HCT116 (cell line): Measurements from ENCODE around the gene SCAF8. TPM values are rescaled to one million over a fixed set of nuclear protein-coding genes. Genes with fewer than 3 reads are reported as not detected.

ENCODE experiments used
- ATAC-seq: fragments of 200-7000 bp; cut with Tn5 transposase; 2 replicates; pipeline ENCODE4 v1.9.1; 2020; ENCODE audit warnings: mild to moderate bottlenecking, moderate library complexity
- BruUV-seq: library from RNA; stranded (reverse); fragments of 400-500 nt; replicated peaks from 2 replicates; lab custom pipeline; 2021; lab: Mats Ljungman, UMichigan
- CTCF ChIA-PET: fragments of 300-600 bp; sonication (Branson Sonifier 250); formaldehyde crosslinking; loops from one replicate; lab custom pipeline; 2021; ENCODE audit warnings: antibody characterized with exemption; lab: Charles Lee
- POLR2A ChIA-PET: fragments of 300-600, 350-600 bp; sonication (Branson Sonifier 250); formaldehyde crosslinking; loops from one replicate; lab custom pipeline; 2021; ENCODE audit warnings: antibody characterized with exemption; lab: Charles Lee
- RAD21 ChIA-PET, 2 experiments: fragments of 300-600 bp; sonication (Branson Sonifier 250); formaldehyde crosslinking; loops; one replicate each; lab custom pipeline; 2023; ENCODE audit warnings: low total read pairs in 2 of 2; ENCODE audit not compliant: uncharacterized antibody in 2 of 2, unreplicated experiment in 2 of 2, low non-redundant PET in 1 of 2; lab: Charles Lee
- DNase-seq: peaks from one replicate; pipeline ENCODE4 v3.0.0-alpha.2; 2010; ENCODE audit warnings: low read depth, low spot score
- H2AFZ ChIP-seq: fragments of 200-600 bp; shearing (Covaris generic), sonication (generic); 2 replicates; pipeline ENCODE4 v1.6.1; 2017; ENCODE audit warnings: low read depth, mixed run types, mixed read lengths, antibody characterized with exemption, low read length; ENCODE audit not compliant: poor library complexity, severe bottlenecking
- H3K27ac ChIP-seq: 2 replicates; pipeline ENCODE4 v1.5.1; 2012; ENCODE audit warnings: low read depth, low read length
- H3K27me3 ChIP-seq: fragments of 200-600 bp; sonication (generic); 2 replicates; pipeline ENCODE4 v1.6.1; 2016; ENCODE audit warnings: mixed run types, low read length, mixed read lengths; ENCODE audit not compliant: insufficient read depth
- H3K36me3 ChIP-seq, 2 experiments: fragments of 200-500 bp in 1 of 2; fragments of 200-600 bp in 1 of 2; sonication (Bioruptor generic) in 1 of 2; sonication (generic) in 1 of 2; 2 replicates each; pipeline versions ENCODE4 v1.5.1 to v1.6.1; 2014 to 2016; ENCODE audit warnings: low read length in 2 of 2, inconsistent platforms in 1 of 2, mixed read lengths in 1 of 2, mixed run types in 1 of 2; ENCODE audit not compliant: insufficient read depth in 2 of 2, control insufficient read depth in 1 of 2
- H3K4me1 ChIP-seq, 2 experiments: fragments of 200-600 bp in 1 of 2; sonication (generic) in 1 of 2; 2 replicates each; pipeline versions ENCODE4 v1.5.1 to v1.6.1; 2012 to 2017; ENCODE audit warnings: low read length in 2 of 2, inconsistent platforms in 1 of 2, mild to moderate bottlenecking in 1 of 2, mixed read lengths in 1 of 2, mixed run types in 1 of 2, moderate library complexity in 1 of 2; ENCODE audit not compliant: insufficient read depth in 2 of 2, control insufficient read depth in 1 of 2
- H3K4me2 ChIP-seq: fragments of 200-600 bp; sonication (generic); 2 replicates; pipeline ENCODE4 v1.6.1; 2017; ENCODE audit warnings: mixed run types, low read length, mixed read lengths
- H3K4me3 ChIP-seq, 2 experiments: fragments of 200-600 bp in 1 of 2; sonication (generic) in 1 of 2; replicated peaks in 1 of 2; 2 replicates each; pipeline ENCODE4 v1.5.1; 2011 to 2016; ENCODE audit warnings: low read length in 2 of 2, control low read depth in 1 of 2, low read depth in 1 of 2, mild to moderate bottlenecking in 1 of 2, mixed read lengths in 1 of 2, mixed run types in 1 of 2
- H3K79me2 ChIP-seq: fragments of 200-600 bp; sonication (generic); 2 replicates; pipeline ENCODE4 v1.6.1; 2017; ENCODE audit warnings: mild to moderate bottlenecking, mixed run types, low read length, moderate library complexity, mixed read lengths; ENCODE audit not compliant: insufficient read depth
- H3K9ac ChIP-seq: fragments of 200-600 bp; sonication (generic); 2 replicates; pipeline ENCODE4 v1.6.1; 2016; ENCODE audit warnings: low read length, mixed read lengths
- H3K9me2 ChIP-seq: fragments of 200-600 bp; sonication (generic), shearing (Covaris generic); 2 replicates; pipeline ENCODE4 v1.6.1; 2017; ENCODE audit warnings: mixed run types, mild to moderate bottlenecking, moderate library complexity; ENCODE audit not compliant: insufficient read depth
- H3K9me3 ChIP-seq, 2 experiments: fragments of 200-500 bp in 1 of 2; fragments of 200-600 bp in 1 of 2; sonication (Bioruptor generic) in 1 of 2; sonication (generic) in 1 of 2; 2 replicates each; pipeline ENCODE4 v1.6.1; 2014 to 2017; ENCODE audit warnings: low read length in 2 of 2, mixed read lengths in 2 of 2, inconsistent platforms in 1 of 2, low read depth in 1 of 2, mild to moderate bottlenecking in 1 of 2, mixed run types in 1 of 2, moderate library complexity in 1 of 2; ENCODE audit not compliant: control insufficient read depth in 1 of 2, insufficient read depth in 1 of 2
- H4K20me1 ChIP-seq: fragments of 200-600 bp; sonication (generic), shearing (Covaris generic); 2 replicates; pipeline ENCODE4 v1.6.1; 2017; ENCODE audit warnings: mixed run types, mild to moderate bottlenecking, moderate library complexity; ENCODE audit not compliant: insufficient read depth
- CBX3 ChIP-seq: IDR thresholded peaks from 2 replicates; pipeline ENCODE4 v1.6.1; 2012; ENCODE audit warnings: low read depth
- EGR1 ChIP-seq: IDR thresholded peaks from 2 replicates; pipeline ENCODE4 v1.6.1; 2012; ENCODE audit warnings: low read depth
- EZH2 ChIP-seq: fragments of 200-600 bp; sonication (generic); IDR thresholded peaks from 2 replicates; pipeline ENCODE4 v1.6.1; 2017; ENCODE audit warnings: antibody characterized with exemption, mixed run types
- EZH2phosphoT487 ChIP-seq: fragments of 200-600 bp; IDR thresholded peaks from 2 replicates; pipeline ENCODE4 v1.6.1; 2018; ENCODE audit warnings: antibody characterized with exemption, borderline replicate concordance
- FOSL1 ChIP-seq: IDR thresholded peaks from 2 replicates; pipeline ENCODE4 v1.6.1; 2012; ENCODE audit warnings: low read depth
- POLR2AphosphoS5 ChIP-seq: IDR thresholded peaks from 2 replicates; pipeline ENCODE4 v1.6.1; 2011; ENCODE audit warnings: mild to moderate bottlenecking, low read depth, low read length, moderate library complexity
- RAD21 ChIP-seq: IDR thresholded peaks from 2 replicates; pipeline ENCODE4 v1.6.1; 2012; ENCODE audit warnings: low read depth, mild to moderate bottlenecking
- SP1 ChIP-seq: IDR thresholded peaks from 2 replicates; pipeline ENCODE4 v1.6.1; 2012; ENCODE audit warnings: low read depth
- SRF ChIP-seq: IDR thresholded peaks from 2 replicates; pipeline ENCODE4 v1.6.1; 2012; ENCODE audit warnings: low read depth
- TCF7L2 ChIP-seq: IDR thresholded peaks from 2 replicates; pipeline ENCODE4 v1.7.0; 2011; ENCODE audit warnings: borderline replicate concordance, inconsistent platforms; ENCODE audit not compliant: insufficient read depth, insufficient read length; ENCODE audit errors: extremely low read depth
- ZFX ChIP-seq: fragments of 450-650 bp; IDR thresholded peaks from 2 replicates; pipeline ENCODE4 v1.6.1; 2017
- ZNF274 ChIP-seq: fragments of 200-500 bp; sonication (Bioruptor generic); IDR thresholded peaks from 2 replicates; pipeline ENCODE4 v1.6.1; 2014; ENCODE audit warnings: mild to moderate bottlenecking, low read depth, low read length, inconsistent platforms
- intact Hi-C: fragments of 100-400 bp; cut with micrococcal nuclease; formaldehyde crosslinking; loops from 2 replicates; pipeline ENCODE4 v1.10.0; 2022
- total RNA-seq: library from RNA; stranded (reverse); gene quantifications from one replicate; pipeline ENCODE4 v1.2.1, GENCODE V29; 2021; ENCODE audit not compliant: unreplicated experiment
- TF ChIP-seq, protein P1 (sequence below): IDR thresholded peaks from 2 replicates; pipeline ENCODE4 v1.6.1; 2012; ENCODE audit warnings: low read depth
- TF ChIP-seq, protein P2 (sequence below): IDR thresholded peaks from 2 replicates; pipeline ENCODE4 v1.6.1; 2011; ENCODE audit warnings: mild to moderate bottlenecking, low read length, moderate library complexity; ENCODE audit not compliant: insufficient replicate concordance; ENCODE audit errors: extremely low read depth
- TF ChIP-seq, protein P3 (sequence below): IDR thresholded peaks from 2 replicates; pipeline ENCODE4 v1.6.1; 2012
- TF ChIP-seq, protein P4 (sequence below), 3 experiments: fragments of 200-600 bp in 1 of 3; sonication (generic) in 1 of 3; IDR thresholded peaks in 2 of 3; conservative IDR thresholded peaks in 1 of 3; 2 replicates each; pipeline ENCODE4 v1.5.1; 2012 to 2017; ENCODE audit warnings: low read depth in 2 of 3, low read length in 2 of 3, antibody characterized with exemption in 1 of 3, borderline replicate concordance in 1 of 3, control low read depth in 1 of 3, mild to moderate bottlenecking in 1 of 3, mixed read lengths in 1 of 3, mixed run types in 1 of 3, moderate library complexity in 1 of 3; ENCODE audit not compliant: insufficient read depth in 1 of 3

The SCAF8 gene
- total RNA-seq, 1 experiment from 2014 or later, result 34.6 TPM

DNA sequence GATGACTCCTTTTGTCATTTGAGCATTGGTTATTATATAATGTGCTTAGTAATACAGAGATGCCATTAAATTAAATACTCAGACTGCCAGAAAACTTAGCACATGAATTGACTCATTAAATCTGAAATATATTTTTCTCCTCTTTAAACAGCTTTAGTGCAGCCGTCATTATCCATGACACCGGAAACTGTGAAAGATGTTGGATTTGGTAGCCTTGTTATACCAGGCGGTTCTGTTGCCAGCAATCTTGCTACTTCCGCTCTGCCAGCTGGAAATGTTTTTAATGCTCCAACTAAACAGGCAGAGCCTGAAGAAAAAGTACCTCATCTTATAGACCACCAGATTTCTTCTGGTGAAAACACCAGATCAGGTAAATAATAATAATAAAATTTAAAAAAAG is 97.6 kb downstream of the SCAF8 start:
- DNase-seq (no peak), ATAC-seq (no peak)
- CTCF ChIA-PET, result no interaction called here
- POLR2A ChIA-PET, result no interaction called here
- BruUV-seq, result no TSS peak
- Histone ChIP-seq H3K79me2 (peaks cover 28% of the 10 kb centered on the region), H4K20me1 (no peaks in the 10 kb centered on the region), H3K9ac (no peak overlapping the region), H3K4me3 (no peak overlapping the region), H3K27ac (no peak overlapping the region), H2AFZ (no peak overlapping the region), H3K9me3 (no peaks in the 10 kb centered on the region), H3K27me3 (no peaks in the 10 kb centered on the region), H3K4me2 (no peak overlapping the region), H3K4me1 (no peaks in the 10 kb centered on the region), H3K36me3 (peaks cover 18 to 20% of the 10 kb centered on the region in 2 experiments; a peak in 3 of 4 replicates), H3K9me2 (no peaks in the 10 kb centered on the region)
- RAD21 ChIA-PET, result no interaction called here
- intact Hi-C loops, result no loop called here
- TF ChIP-seq, protein P1, sequence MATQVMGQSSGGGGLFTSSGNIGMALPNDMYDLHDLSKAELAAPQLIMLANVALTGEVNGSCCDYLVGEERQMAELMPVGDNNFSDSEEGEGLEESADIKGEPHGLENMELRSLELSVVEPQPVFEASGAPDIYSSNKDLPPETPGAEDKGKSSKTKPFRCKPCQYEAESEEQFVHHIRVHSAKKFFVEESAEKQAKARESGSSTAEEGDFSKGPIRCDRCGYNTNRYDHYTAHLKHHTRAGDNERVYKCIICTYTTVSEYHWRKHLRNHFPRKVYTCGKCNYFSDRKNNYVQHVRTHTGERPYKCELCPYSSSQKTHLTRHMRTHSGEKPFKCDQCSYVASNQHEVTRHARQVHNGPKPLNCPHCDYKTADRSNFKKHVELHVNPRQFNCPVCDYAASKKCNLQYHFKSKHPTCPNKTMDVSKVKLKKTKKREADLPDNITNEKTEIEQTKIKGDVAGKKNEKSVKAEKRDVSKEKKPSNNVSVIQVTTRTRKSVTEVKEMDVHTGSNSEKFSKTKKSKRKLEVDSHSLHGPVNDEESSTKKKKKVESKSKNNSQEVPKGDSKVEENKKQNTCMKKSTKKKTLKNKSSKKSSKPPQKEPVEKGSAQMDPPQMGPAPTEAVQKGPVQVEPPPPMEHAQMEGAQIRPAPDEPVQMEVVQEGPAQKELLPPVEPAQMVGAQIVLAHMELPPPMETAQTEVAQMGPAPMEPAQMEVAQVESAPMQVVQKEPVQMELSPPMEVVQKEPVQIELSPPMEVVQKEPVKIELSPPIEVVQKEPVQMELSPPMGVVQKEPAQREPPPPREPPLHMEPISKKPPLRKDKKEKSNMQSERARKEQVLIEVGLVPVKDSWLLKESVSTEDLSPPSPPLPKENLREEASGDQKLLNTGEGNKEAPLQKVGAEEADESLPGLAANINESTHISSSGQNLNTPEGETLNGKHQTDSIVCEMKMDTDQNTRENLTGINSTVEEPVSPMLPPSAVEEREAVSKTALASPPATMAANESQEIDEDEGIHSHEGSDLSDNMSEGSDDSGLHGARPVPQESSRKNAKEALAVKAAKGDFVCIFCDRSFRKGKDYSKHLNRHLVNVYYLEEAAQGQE, result no peak
- no peak for TF ChIP-seq EZH2
- no peak for TF ChIP-seq TCF7L2
- TF ChIP-seq EGR1, result no peak
- TF ChIP-seq, protein P2, sequence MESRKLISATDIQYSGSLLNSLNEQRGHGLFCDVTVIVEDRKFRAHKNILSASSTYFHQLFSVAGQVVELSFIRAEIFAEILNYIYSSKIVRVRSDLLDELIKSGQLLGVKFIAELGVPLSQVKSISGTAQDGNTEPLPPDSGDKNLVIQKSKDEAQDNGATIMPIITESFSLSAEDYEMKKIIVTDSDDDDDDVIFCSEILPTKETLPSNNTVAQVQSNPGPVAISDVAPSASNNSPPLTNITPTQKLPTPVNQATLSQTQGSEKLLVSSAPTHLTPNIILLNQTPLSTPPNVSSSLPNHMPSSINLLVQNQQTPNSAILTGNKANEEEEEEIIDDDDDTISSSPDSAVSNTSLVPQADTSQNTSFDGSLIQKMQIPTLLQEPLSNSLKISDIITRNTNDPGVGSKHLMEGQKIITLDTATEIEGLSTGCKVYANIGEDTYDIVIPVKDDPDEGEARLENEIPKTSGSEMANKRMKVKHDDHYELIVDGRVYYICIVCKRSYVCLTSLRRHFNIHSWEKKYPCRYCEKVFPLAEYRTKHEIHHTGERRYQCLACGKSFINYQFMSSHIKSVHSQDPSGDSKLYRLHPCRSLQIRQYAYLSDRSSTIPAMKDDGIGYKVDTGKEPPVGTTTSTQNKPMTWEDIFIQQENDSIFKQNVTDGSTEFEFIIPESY, result no peak
- TF ChIP-seq SP1, result no peak
- no peak for TF ChIP-seq ZNF274
- no peak for TF ChIP-seq EZH2phosphoT487
- TF ChIP-seq RAD21, result no peak
- TF ChIP-seq, protein P3, sequence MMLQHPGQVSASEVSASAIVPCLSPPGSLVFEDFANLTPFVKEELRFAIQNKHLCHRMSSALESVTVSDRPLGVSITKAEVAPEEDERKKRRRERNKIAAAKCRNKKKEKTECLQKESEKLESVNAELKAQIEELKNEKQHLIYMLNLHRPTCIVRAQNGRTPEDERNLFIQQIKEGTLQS, result no peak
- no peak for TF ChIP-seq SRF
- TF ChIP-seq CBX3, result no peak
- no peak for TF ChIP-seq FOSL1
- no peak for TF ChIP-seq ZFX
- TF ChIP-seq, protein P4, sequence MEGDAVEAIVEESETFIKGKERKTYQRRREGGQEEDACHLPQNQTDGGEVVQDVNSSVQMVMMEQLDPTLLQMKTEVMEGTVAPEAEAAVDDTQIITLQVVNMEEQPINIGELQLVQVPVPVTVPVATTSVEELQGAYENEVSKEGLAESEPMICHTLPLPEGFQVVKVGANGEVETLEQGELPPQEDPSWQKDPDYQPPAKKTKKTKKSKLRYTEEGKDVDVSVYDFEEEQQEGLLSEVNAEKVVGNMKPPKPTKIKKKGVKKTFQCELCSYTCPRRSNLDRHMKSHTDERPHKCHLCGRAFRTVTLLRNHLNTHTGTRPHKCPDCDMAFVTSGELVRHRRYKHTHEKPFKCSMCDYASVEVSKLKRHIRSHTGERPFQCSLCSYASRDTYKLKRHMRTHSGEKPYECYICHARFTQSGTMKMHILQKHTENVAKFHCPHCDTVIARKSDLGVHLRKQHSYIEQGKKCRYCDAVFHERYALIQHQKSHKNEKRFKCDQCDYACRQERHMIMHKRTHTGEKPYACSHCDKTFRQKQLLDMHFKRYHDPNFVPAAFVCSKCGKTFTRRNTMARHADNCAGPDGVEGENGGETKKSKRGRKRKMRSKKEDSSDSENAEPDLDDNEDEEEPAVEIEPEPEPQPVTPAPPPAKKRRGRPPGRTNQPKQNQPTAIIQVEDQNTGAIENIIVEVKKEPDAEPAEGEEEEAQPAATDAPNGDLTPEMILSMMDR (IDR thresholded peaks at IDR 0.05 in 2 of 3, conservative IDR thresholded peaks at IDR 0.05 in 1 of 3; ENCODE audit: borderline replicate concordance in 1 of 3, insufficient read depth in 1 of 3, low read depth in 2 of 3, low read length in 2 of 3), result no peak
- TF ChIP-seq POLR2AphosphoS5, result no peak
